GM12878 (cell line): ENCODE data around the gene ERN1. TPM values are rescaled to one million over a fixed set of nuclear protein-coding genes. Genes with fewer than 3 reads are reported as not detected.

ENCODE experiments used
- PRDM15 ChIP-seq: fragments of 450-650 bp; formaldehyde crosslinking; IDR thresholded peaks from 2 replicates; pipeline ENCODE4 v1.4.0; 2020; ENCODE audit warnings: mild to moderate bottlenecking, moderate library complexity
- SMC3 ChIP-seq: IDR thresholded peaks from 2 replicates; pipeline ENCODE4 v1.6.1; 2011; ENCODE audit warnings: low read length, improper control_type of control experiment, borderline replicate concordance
- SPI1 ChIP-seq: IDR thresholded peaks from 2 replicates; pipeline ENCODE4 v1.6.1; 2011; ENCODE audit warnings: low read depth, mild to moderate bottlenecking, low read length, moderate library complexity, borderline replicate concordance; ENCODE audit not compliant: insufficient read depth
- WRNIP1 ChIP-seq: IDR thresholded peaks from 2 replicates; pipeline ENCODE4 v1.6.1; 2011; ENCODE audit warnings: low read depth, low read length, improper control_type of control experiment, borderline replicate concordance
- ZNF207 ChIP-seq: fragments of 450-650 bp; IDR thresholded peaks from 2 replicates; pipeline ENCODE4 v1.6.1; 2014; ENCODE audit warnings: antibody characterized with exemption, mild to moderate bottlenecking, borderline replicate concordance
- polyA plus RNA-seq, 11 experiments: library from polyadenylated mRNA; depleted of rRNA in 4 of 11; unstranded in 6 of 11; stranded (reverse) in 5 of 11; fragments of >200 nt; fragmentation: Nextera tagmentation in 4 of 11; fragmentation: Illumina TruSeq in 1 of 11; extraction: Ambion mirVana in 4 of 11; extraction: Trizol in 1 of 11; gene quantifications; 1 replicate in 1 of 11; 2 replicates in 10 of 11; pipeline versions ENCODE4 v1.2.1 to v1.2.3, GENCODE V29; 2011 to 2016; ENCODE audit warnings: inconsistent platforms in 2 of 11, missing spikeins in 2 of 11, low read depth in 1 of 11
- total RNA-seq, 4 experiments: library from RNA; depleted of rRNA in 3 of 4; stranded (reverse); fragments of >200 nt in 3 of 4; fragmentation: Illumina TruSeq in 1 of 4; extraction: Trizol in 1 of 4; gene quantifications; 2 replicates each; pipeline versions ENCODE4 v1.2.1 to v1.2.3, GENCODE V29; 2013 to 2021
- TF ChIP-seq, protein P1 (sequence below): fragments of 450-650 bp; IDR thresholded peaks from 2 replicates; pipeline ENCODE4 v1.6.1; 2017; ENCODE audit warnings: mild to moderate bottlenecking

ERN1 gene
- total and polyA plus RNA-seq, 10 of the 15 experiments (the other 5 are each of a cell fraction or from before 2014, with no cell fraction given): 2.6 to 19.2 (median 7.6) TPM

GRCh38 chr17:64165347-64165746 lies 35.4 kb upstream of the ERN1 start (continued):
- TF ChIP-seq, protein P1, sequence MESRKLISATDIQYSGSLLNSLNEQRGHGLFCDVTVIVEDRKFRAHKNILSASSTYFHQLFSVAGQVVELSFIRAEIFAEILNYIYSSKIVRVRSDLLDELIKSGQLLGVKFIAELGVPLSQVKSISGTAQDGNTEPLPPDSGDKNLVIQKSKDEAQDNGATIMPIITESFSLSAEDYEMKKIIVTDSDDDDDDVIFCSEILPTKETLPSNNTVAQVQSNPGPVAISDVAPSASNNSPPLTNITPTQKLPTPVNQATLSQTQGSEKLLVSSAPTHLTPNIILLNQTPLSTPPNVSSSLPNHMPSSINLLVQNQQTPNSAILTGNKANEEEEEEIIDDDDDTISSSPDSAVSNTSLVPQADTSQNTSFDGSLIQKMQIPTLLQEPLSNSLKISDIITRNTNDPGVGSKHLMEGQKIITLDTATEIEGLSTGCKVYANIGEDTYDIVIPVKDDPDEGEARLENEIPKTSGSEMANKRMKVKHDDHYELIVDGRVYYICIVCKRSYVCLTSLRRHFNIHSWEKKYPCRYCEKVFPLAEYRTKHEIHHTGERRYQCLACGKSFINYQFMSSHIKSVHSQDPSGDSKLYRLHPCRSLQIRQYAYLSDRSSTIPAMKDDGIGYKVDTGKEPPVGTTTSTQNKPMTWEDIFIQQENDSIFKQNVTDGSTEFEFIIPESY: no peak
- TF ChIP-seq PRDM15 (CRISPR knock-in tag) (no peak), ZNF207 (no peak), SPI1 (no peak), SMC3 (no peak), WRNIP1 (no peak)
